MCF 10A (cell line): Measurements from ENCODE around the gene SSC5D. TPM values are rescaled to one million over a fixed set of nuclear protein-coding genes. Genes with fewer than 3 reads are reported as not detected.

ENCODE experiments used
- BruUV-seq: library from RNA; stranded (reverse); fragments of 400-500 nt; replicated peaks from 2 replicates; lab custom pipeline; 2021; lab: Mats Ljungman, UMichigan
- CTCF ChIA-PET: fragments of 300-600 bp; sonication (Branson Sonifier 250); formaldehyde crosslinking; extraction: SDS; loops from one replicate; lab custom pipeline; 2021; ENCODE audit warnings: antibody characterized with exemption, inconsistent platforms; lab: Yijun Ruan, JAX
- POLR2A ChIA-PET: fragments of 300-600, 350-650 bp; sonication (Branson Sonifier 250); formaldehyde crosslinking; extraction: SDS; loops from one replicate; lab custom pipeline; 2020; ENCODE audit warnings: antibody characterized with exemption, inconsistent platforms; lab: Yijun Ruan, JAX
- DNase-seq: peaks from one replicate; pipeline ENCODE4 v3.0.0-alpha.2; 2018; ENCODE audit not compliant: unreplicated experiment
- H3K27ac Mint-ChIP-seq: one replicate; pipeline ENCODE4 v1.8.0; 2022; ENCODE audit warnings: mild to moderate bottlenecking, low read depth, mixed read lengths; ENCODE audit not compliant: unreplicated experiment
- H3K27me3 Mint-ChIP-seq: one replicate; pipeline ENCODE4 v1.8.0; 2022; ENCODE audit warnings: mixed read lengths; ENCODE audit not compliant: insufficient read depth, unreplicated experiment
- H3K36me3 Mint-ChIP-seq: one replicate; pipeline ENCODE4 v1.8.0; 2022; ENCODE audit warnings: mild to moderate bottlenecking, moderate library complexity, mixed read lengths; ENCODE audit not compliant: insufficient read depth, unreplicated experiment
- H3K4me1 Mint-ChIP-seq: one replicate; pipeline ENCODE4 v1.8.0; 2022; ENCODE audit warnings: mixed read lengths; ENCODE audit not compliant: insufficient read depth, unreplicated experiment
- H3K4me3 Mint-ChIP-seq: one replicate; pipeline ENCODE4 v1.8.0; 2022; ENCODE audit warnings: mild to moderate bottlenecking, moderate library complexity, mixed read lengths; ENCODE audit not compliant: unreplicated experiment
- H3K9me3 Mint-ChIP-seq: one replicate; pipeline ENCODE4 v1.8.0; 2022; ENCODE audit warnings: mixed read lengths; ENCODE audit not compliant: unreplicated experiment
- intact Hi-C: fragments of 100-400 bp; cut with micrococcal nuclease; formaldehyde crosslinking; loops from 2 replicates; pipeline ENCODE4 v1.14.1; 2022
- total RNA-seq: library from RNA; stranded (reverse); gene quantifications from 2 replicates; pipeline ENCODE4 v1.2.3, GENCODE V29; 2022
- TF ChIP-seq, protein P1 (sequence below): fragments of 200-600 bp; IDR thresholded peaks from one replicate; pipeline ENCODE4 v1.8.0; 2022; ENCODE audit warnings: antibody characterized with exemption, mild to moderate bottlenecking; ENCODE audit not compliant: unreplicated experiment

SSC5D gene
- total RNA-seq, 1 experiment from 2014 or later: 0.33 TPM

DNA sequence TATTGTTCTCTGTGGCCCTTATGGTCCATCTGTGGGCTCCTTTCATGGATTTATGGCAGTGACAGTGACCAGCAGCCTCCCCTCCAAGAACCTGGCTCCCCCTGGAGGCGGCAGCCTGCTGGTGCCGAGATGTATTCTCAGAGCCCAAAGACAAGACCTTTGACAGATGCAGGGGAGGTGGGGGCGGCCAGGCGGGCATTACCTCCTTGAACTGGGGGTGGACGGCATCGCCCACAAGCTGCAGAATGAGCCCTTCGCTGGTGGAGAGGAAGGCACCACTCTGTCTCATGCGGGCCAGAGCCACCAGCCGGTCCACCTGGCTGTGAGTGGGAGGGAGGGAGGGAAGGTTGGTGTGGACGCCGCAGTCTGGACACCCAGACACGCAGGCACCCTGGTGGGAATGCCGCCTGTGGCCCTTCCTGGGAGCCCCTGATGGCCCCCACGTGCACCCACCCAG is 33.4 kb upstream of the SSC5D start:
- Mint-ChIP-seq H3K4me1 (peaks cover under 1% of the 10 kb centered on the region), H3K36me3 (peaks cover 8% of the 10 kb centered on the region), H3K27ac (no peak overlapping the region), H3K4me3 (no peak overlapping the region), H3K9me3 (no peaks in the 10 kb centered on the region), H3K27me3 (peaks cover 12% of the 10 kb centered on the region)
- intact Hi-C loops: loop anchor here (1.0 kb wide), 2 partner anchors 70 to 314 kb away; partner anchors contain the start of gene RPL28
- BruUV-seq: no TSS peak
- TF ChIP-seq, protein P1, sequence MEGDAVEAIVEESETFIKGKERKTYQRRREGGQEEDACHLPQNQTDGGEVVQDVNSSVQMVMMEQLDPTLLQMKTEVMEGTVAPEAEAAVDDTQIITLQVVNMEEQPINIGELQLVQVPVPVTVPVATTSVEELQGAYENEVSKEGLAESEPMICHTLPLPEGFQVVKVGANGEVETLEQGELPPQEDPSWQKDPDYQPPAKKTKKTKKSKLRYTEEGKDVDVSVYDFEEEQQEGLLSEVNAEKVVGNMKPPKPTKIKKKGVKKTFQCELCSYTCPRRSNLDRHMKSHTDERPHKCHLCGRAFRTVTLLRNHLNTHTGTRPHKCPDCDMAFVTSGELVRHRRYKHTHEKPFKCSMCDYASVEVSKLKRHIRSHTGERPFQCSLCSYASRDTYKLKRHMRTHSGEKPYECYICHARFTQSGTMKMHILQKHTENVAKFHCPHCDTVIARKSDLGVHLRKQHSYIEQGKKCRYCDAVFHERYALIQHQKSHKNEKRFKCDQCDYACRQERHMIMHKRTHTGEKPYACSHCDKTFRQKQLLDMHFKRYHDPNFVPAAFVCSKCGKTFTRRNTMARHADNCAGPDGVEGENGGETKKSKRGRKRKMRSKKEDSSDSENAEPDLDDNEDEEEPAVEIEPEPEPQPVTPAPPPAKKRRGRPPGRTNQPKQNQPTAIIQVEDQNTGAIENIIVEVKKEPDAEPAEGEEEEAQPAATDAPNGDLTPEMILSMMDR: peak; percentile 66
- peak; percentile 58 for DNase-seq
- CTCF ChIA-PET: interaction anchor here (0.6 to 2.5 kb wide), 10 partner anchors 13 to 314 kb away, joined by 3 to 12 read pairs (median 6); partner anchors contain the start of gene TMEM238
- POLR2A ChIA-PET: interaction anchor here (0.6 kb wide), 1 partner anchor 22 kb away, joined by 3 read pairs; the partner anchor contains the start of gene ZNF628

DNA sequence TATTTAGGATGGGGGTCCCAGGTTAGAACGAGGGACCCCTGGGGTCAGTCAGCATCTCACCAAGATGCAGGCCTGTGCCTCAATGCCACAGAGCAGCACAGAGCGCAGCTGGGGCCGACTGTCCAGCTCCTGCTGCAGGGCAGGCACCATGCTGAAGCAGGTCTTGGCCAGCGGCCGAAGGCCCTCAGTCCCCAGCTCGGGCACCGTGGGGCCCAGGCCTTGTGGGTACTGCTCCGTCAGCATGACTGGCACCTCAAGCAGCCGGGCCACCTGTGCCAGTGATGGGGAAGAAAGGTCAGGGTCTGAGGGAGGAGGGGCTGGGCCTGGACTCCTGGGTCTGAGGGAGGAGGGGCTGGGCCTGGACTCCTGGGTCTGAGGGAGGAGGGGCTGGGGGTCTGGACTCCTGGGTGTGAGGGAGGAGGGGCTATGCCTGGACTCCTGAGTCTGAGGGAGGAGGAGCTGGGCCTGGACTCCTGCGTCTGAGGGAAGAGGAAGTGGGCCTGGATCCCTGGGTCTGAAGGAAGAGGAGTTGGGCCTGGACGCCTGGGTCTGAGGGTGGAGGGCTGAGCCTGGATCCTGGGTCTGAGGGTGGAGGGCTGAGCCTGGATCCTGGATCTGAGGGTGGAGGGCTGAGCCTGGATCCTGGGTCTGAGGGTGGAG is 32.5 kb upstream of the SSC5D start:
- TF ChIP-seq, protein P1: no peak
- BruUV-seq: no TSS peak
- Mint-ChIP-seq H3K4me3 (no peak overlapping the region), H3K27ac (no peak overlapping the region), H3K4me1 (peaks cover 9% of the 10 kb centered on the region), H3K36me3 (peaks cover 8% of the 10 kb centered on the region), H3K9me3 (no peaks in the 10 kb centered on the region), H3K27me3 (peaks cover 12% of the 10 kb centered on the region)
- intact Hi-C loops: no loop called here
- ChIA-PET POLR2A (no interaction called here), CTCF (interaction anchor here (0.6 to 1.6 kb wide), 4 partner anchors 12 to 67 kb away, joined by 3 to 6 read pairs (median 5); no protein-coding TSS in a partner anchor)
- no peak for DNase-seq

DNA sequence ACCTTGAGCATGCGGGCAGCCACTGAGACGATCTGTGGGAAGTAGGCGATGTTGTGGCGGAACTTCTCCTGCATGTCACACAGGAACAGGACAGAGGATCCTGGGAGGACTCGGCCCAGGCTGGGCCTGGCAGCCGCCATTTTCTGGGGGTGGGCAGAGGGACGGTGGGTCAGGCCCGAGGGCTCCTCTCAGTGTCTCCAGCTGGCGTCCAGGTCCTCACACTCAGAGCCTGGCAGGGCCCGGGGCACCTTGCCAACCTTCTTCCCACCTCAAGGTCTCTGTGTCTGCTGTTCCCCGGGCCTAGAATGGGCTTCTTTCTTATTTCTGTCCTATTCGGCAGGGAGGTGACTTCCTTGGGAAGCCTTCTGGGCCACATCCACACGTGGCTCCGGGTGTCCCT is 31.9 kb upstream of the SSC5D start:
- no peak for DNase-seq
- Mint-ChIP-seq H3K4me1 (peaks cover 11% of the 10 kb centered on the region), H3K27ac (no peak overlapping the region), H3K36me3 (peaks cover 11% of the 10 kb centered on the region), H3K9me3 (no peaks in the 10 kb centered on the region), H3K4me3 (no peak overlapping the region), H3K27me3 (peaks cover 12% of the 10 kb centered on the region)
- ChIA-PET POLR2A (no interaction called here), CTCF (interaction anchor here (1.6 kb wide), 1 partner anchor 11 kb away, joined by 6 read pairs; no protein-coding TSS in a partner anchor)
- TF ChIP-seq, protein P1: no peak
- intact Hi-C loops: no loop called here
- no TSS peak for BruUV-seq

DNA sequence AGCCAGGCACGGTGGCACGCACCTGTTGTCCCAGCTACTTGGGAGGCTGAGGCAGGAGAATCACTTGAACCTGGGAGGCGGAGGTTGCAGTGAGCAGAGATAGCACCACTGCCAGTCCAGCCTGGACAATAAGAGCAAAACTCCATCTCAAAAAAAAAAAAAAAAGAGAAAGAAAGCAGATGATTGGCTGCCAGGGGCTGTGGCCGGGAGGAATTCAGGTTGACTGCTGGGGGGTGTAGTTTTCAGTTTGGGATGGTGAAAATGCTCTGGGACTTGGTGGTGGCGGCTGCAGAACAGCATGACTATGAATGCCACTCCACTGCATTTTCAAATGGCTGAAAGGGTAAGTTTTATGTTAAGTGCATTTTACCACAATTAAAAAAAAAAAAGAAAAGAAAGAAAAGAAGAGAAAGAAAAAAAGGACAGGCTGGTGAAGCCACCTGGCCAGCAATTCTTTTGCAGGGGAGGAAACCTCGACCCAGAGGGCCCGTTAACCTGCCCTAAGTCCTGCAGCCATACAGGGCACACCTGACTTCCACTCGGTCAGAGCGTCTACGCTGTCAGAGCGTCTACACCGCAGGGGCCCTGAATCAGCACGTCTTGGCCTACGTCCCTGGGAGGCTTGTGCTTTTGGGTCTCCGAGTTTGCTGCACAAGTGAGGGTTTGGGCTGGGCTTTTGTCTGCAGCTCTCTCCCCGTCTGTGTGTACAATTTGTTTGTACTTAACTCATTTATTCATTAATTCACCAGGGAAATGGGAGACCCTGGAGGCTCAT is 30.4 kb upstream of the SSC5D start:
- BruUV-seq: no TSS peak
- TF ChIP-seq, protein P1: no peak
- DNase-seq: no peak
- no peak overlapping the region for H3K27ac Mint-ChIP-seq
- POLR2A ChIA-PET: no interaction called here
- intact Hi-C loops: no loop called here
- H3K27me3 Mint-ChIP-seq: peaks cover 7% of the 10 kb centered on the region
- no peaks in the 10 kb centered on the region for H3K9me3 Mint-ChIP-seq
- CTCF ChIA-PET: interaction anchor here (0.6 to 1.1 kb wide), 2 partner anchors 12 to 49 kb away, joined by 3 to 4 read pairs; no protein-coding TSS in a partner anchor
- H3K36me3 Mint-ChIP-seq: peaks cover 16% of the 10 kb centered on the region
- H3K4me3 Mint-ChIP-seq: no peak overlapping the region
- H3K4me1 Mint-ChIP-seq: peaks cover 17% of the 10 kb centered on the region
